MM.1S (cell line): ENCODE results near the gene KCNS3.

ENCODE experiments used
- DNase-seq: peaks from one replicate; pipeline ENCODE4 v3.0.0-alpha.2; 2015
- H2AFZ ChIP-seq: fragments of 300-600 bp; sonication (generic); 2 replicates; pipeline ENCODE4 v1.6.0; 2016; ENCODE audit warnings: antibody characterized with exemption, low read length
- H3F3A ChIP-seq: fragments of 300-600 bp; sonication (generic); 2 replicates; pipeline ENCODE4 v1.6.1; 2016; ENCODE audit warnings: mild to moderate bottlenecking, antibody characterized with exemption, low read length, moderate library complexity, mixed read lengths; ENCODE audit not compliant: insufficient read depth
- H3K27ac ChIP-seq: fragments of 300-600 bp; sonication (generic); 2 replicates; pipeline ENCODE4 v1.5.1; 2016; ENCODE audit warnings: mild to moderate bottlenecking, low read length
- H3K27me3 ChIP-seq: fragments of 300-600 bp; sonication (generic); replicated peaks from 2 replicates; pipeline ENCODE4 v1.6.0; 2016; ENCODE audit warnings: low read length; ENCODE audit not compliant: insufficient read depth
- H3K36me3 ChIP-seq: fragments of 300-600 bp; sonication (generic); replicated peaks from 2 replicates; pipeline ENCODE4 v1.6.1; 2016; ENCODE audit warnings: mild to moderate bottlenecking, low read length, mixed read lengths; ENCODE audit not compliant: insufficient read depth
- H3K4me1 ChIP-seq: fragments of 300-600 bp; sonication (generic); 2 replicates; pipeline ENCODE4 v1.6.1; 2016; ENCODE audit warnings: low read length, mixed read lengths
- H3K4me2 ChIP-seq: fragments of 300-600 bp; sonication (generic); 2 replicates; pipeline ENCODE4 v1.6.0; 2016; ENCODE audit warnings: low read depth, low read length
- H3K4me3 ChIP-seq: fragments of 300-600 bp; sonication (generic); 2 replicates; pipeline ENCODE4 v1.5.1; 2016; ENCODE audit warnings: low read length, mixed read lengths
- H3K79me2 ChIP-seq: fragments of 300-600 bp; sonication (generic); 2 replicates; pipeline ENCODE4 v1.6.1; 2016; ENCODE audit warnings: mixed run types, low read length, mixed read lengths
- H3K9ac ChIP-seq: fragments of 300-600 bp; sonication (generic); 2 replicates; pipeline ENCODE4 v1.6.1; 2016; ENCODE audit warnings: low read length, mixed read lengths
- H3K9me2 ChIP-seq: fragments of 300-600 bp; sonication (generic); replicated peaks from 2 replicates; pipeline ENCODE4 v1.6.1; 2016; ENCODE audit warnings: mild to moderate bottlenecking, low read length, mixed read lengths; ENCODE audit not compliant: insufficient read depth
- H3K9me3 ChIP-seq: fragments of 300-600 bp; sonication (generic); replicated peaks from 2 replicates; pipeline ENCODE4 v1.6.1; 2016; ENCODE audit warnings: mild to moderate bottlenecking, low read length, mixed read lengths; ENCODE audit not compliant: insufficient read depth
- H4K20me1 ChIP-seq: fragments of 300-600 bp; sonication (generic); 2 replicates; pipeline ENCODE4 v1.6.1; 2016; ENCODE audit warnings: mild to moderate bottlenecking, low read length, moderate library complexity, mixed read lengths; ENCODE audit not compliant: insufficient read depth
- EZH2 ChIP-seq: fragments of 300-600 bp; sonication (generic); optimal IDR thresholded peaks from 2 replicates; pipeline ENCODE3; 2017; ENCODE audit warnings: low read depth, mild to moderate bottlenecking, antibody characterized with exemption, low read length, mixed read lengths
- EZH2phosphoT487 ChIP-seq: fragments of 300-600 bp; sonication (generic); IDR thresholded peaks from 2 replicates; pipeline ENCODE4 v1.6.1; 2018; ENCODE audit warnings: antibody characterized with exemption, low read length
- TF ChIP-seq, protein P1 (sequence below): fragments of 300-600 bp; sonication (generic); IDR thresholded peaks from 2 replicates; pipeline ENCODE4 v1.5.1; 2016; ENCODE audit warnings: antibody characterized with exemption, low read length, mixed read lengths

The KCNS3 gene

DNA sequence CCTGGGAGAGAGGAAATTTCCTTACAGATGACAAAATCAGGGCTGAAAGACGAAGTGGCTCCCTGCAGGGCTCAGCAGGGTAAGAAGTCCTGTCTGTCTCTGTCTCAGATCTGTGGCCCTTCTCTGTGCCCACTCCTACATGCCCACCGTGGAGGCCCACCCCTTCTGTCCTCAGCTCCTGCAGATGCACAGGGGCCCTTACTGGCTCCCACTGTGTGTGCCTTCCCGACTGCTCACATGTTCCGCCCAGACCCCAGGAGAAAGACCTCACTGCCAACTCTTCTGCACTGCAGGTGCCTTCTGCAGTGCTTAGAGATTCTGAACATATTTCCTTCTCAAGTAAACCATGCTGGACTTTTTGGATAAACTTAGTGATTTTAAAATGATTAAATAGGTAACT lies 1.9 kb upstream of the KCNS3 start:
- no peak for DNase-seq
- Histone ChIP-seq H3K4me3 (no peak overlapping the region), H3K4me1 (peaks cover 5% of the 10 kb centered on the region; the same call in 1 of the 2 replicates), H4K20me1 (no peaks in the 10 kb centered on the region), H3K27me3 (peaks cover 12% of the 10 kb centered on the region), H3K79me2 (peaks cover 8% of the 10 kb centered on the region; the same call in 1 of the 2 replicates), H3K36me3 (no peaks in the 10 kb centered on the region), H2AFZ (no peak overlapping the region), H3K4me2 (no peak overlapping the region), H3K9me3 (no peaks in the 10 kb centered on the region), H3K27ac (no peak overlapping the region), H3K9me2 (no peaks in the 10 kb centered on the region), H3K9ac (no peak overlapping the region), H3F3A (peaks cover 4% of the 10 kb centered on the region)
- no peak for TF ChIP-seq EZH2
- TF ChIP-seq, protein P1, sequence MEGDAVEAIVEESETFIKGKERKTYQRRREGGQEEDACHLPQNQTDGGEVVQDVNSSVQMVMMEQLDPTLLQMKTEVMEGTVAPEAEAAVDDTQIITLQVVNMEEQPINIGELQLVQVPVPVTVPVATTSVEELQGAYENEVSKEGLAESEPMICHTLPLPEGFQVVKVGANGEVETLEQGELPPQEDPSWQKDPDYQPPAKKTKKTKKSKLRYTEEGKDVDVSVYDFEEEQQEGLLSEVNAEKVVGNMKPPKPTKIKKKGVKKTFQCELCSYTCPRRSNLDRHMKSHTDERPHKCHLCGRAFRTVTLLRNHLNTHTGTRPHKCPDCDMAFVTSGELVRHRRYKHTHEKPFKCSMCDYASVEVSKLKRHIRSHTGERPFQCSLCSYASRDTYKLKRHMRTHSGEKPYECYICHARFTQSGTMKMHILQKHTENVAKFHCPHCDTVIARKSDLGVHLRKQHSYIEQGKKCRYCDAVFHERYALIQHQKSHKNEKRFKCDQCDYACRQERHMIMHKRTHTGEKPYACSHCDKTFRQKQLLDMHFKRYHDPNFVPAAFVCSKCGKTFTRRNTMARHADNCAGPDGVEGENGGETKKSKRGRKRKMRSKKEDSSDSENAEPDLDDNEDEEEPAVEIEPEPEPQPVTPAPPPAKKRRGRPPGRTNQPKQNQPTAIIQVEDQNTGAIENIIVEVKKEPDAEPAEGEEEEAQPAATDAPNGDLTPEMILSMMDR = no peak
- no peak for TF ChIP-seq EZH2phosphoT487

DNA sequence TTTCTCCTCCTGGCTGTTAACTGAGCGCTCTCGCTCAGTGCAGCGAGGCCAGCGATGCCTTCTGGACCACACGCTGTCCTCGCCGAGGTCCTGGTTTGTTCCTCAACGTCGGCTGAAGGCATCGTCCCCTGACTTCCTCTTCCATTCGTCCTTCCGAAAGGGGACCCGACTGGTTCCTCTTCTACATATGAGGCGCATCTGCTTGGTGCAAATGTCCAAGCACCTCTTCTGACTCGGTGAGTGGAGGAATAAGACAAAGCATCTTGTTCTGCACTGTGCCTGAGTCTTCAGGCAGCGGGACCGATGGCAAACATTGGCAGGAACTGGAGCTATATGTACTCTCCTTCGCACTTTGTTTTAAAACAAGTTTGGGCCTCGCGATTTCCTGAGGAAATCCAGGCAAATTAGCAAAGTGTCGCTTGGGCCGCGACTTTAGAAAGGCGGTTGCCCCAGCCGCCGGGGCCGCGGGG lies 621 bp upstream of the KCNS3 start:
- peaks cover 4% of the 10 kb centered on the region for H3F3A ChIP-seq
- peaks cover 8% of the 10 kb centered on the region; the same call in 1 of the 2 replicates for H3K79me2 ChIP-seq
- peak overlapping the region; percentile 27; the same call in 1 of the 2 replicates for H3K9ac ChIP-seq
- H3K4me3 ChIP-seq = peak overlapping the region; percentile 76
- H3K9me2 ChIP-seq = no peaks in the 10 kb centered on the region
- peak; percentile 22 for DNase-seq
- TF ChIP-seq, protein P1 = no peak
- TF ChIP-seq EZH2phosphoT487 (no peak), EZH2 (no peak)
- H3K27me3 ChIP-seq = peaks cover 12% of the 10 kb centered on the region
- H3K4me2 ChIP-seq = peak overlapping the region; percentile 69
- H3K9me3 ChIP-seq = no peaks in the 10 kb centered on the region
- H2AFZ ChIP-seq = peak overlapping the region; percentile 69
- peaks cover 5% of the 10 kb centered on the region; the same call in 1 of the 2 replicates for H3K4me1 ChIP-seq
- H4K20me1 ChIP-seq = no peaks in the 10 kb centered on the region
- H3K36me3 ChIP-seq = no peaks in the 10 kb centered on the region
- H3K27ac ChIP-seq = no peak overlapping the region

DNA sequence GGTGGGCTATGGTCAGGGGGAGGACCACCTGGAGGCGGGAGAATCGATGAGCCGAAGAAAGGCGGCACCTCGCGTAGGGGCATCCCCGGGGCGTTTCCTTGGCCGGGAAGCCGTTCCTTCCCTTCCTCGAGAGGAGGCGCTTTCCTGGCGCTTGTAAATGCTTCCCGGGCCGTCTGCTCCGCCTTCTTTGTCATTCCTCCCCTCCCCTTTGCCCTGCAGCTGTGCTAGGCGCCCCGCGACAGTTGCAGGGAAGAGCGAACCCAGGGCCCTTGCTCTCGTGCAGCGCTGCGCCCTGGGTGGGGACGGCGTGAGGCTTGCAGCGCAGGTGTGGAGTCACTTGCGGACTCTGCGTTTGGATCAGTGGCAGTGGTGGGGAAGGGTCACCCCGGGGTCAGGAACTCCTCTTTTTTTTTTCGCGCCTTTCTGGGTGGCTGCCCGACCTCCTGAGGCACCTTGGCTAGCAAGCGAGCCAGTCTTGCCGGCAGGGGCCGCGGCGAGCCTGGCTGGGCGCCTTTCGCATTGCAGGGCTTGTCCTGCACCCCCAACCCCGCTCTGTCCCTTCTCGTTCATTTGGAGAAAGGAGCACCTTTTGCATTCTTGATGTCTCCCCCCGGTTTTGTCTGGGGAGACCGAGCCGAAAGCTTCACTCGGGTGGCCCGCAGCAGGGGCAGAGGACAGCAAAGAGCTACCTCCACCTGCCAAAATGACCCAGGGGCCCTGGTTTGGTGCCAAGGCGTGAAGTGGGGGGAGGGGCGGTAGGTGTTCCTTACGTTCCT lies 858 bp downstream of the KCNS3 start:
- peak overlapping the region; percentile 83 for H3K4me2 ChIP-seq
- H2AFZ ChIP-seq = peak overlapping the region; percentile 98
- H3F3A ChIP-seq = peaks cover 4% of the 10 kb centered on the region
- TF ChIP-seq EZH2phosphoT487 (no peak), EZH2 (no peak)
- TF ChIP-seq, protein P1 = peak; percentile 41
- peak; percentile 83 for DNase-seq
- no peaks in the 10 kb centered on the region for H4K20me1 ChIP-seq
- peak overlapping the region; percentile 36; the same call in 1 of the 2 replicates for H3K27ac ChIP-seq
- peaks cover 8% of the 10 kb centered on the region; the same call in 1 of the 2 replicates for H3K79me2 ChIP-seq
- no peaks in the 10 kb centered on the region for H3K36me3 ChIP-seq
- H3K27me3 ChIP-seq = peaks cover 12% of the 10 kb centered on the region
- H3K4me3 ChIP-seq = peak overlapping the region; percentile 89
- H3K4me1 ChIP-seq = peaks cover 5% of the 10 kb centered on the region; the same call in 1 of the 2 replicates
- no peaks in the 10 kb centered on the region for H3K9me3 ChIP-seq
- peak overlapping the region; percentile 34; the same call in 1 of the 2 replicates for H3K9ac ChIP-seq
- H3K9me2 ChIP-seq = no peaks in the 10 kb centered on the region
